ENCODE results near the gene IQCE.
"Not testable (repeated sequence)": the region's sequence is repeated elsewhere in the genome, so short reads cannot be mapped to it uniquely, and the experiment has no call there.

GRCh38 chr7:2530994-2531795, 27.6 kb upstream of the IQCE start:
- TF ChIP-seq CTCF (IDR thresholded peaks at IDR 0.05; ENCODE audit: poor library complexity, severe bottlenecking); RAD21 (conservative IDR thresholded peaks at IDR 0.05); REST (IDR thresholded peaks at IDR 0.05; ENCODE audit: borderline replicate concordance); MXI1 (conservative IDR thresholded peaks at IDR 0.05; ENCODE audit: poor library complexity, severe bottlenecking); POLR2AphosphoS5 (IDR thresholded peaks at IDR 0.05); EP300 (conservative IDR thresholded peaks at IDR 0.05; ENCODE audit: poor library complexity, severe bottlenecking); EZH2 (IDR thresholded peaks at IDR 0.05; ENCODE audit: borderline replicate concordance, insufficient read depth, low read length, poor library complexity, severe bottlenecking); SMC3 (conservative IDR thresholded peaks at IDR 0.05; ENCODE audit: poor library complexity): not testable (repeated sequence)

All from neural cell (in vitro differentiated cells).